IPS-15b (cell line): ENCODE measurements around the gene TMEM181.

Experiments used
- H3K27me3 ChIP-seq: one replicate; pipeline ENCODE4 v1.6.1; 2013; ENCODE audit warnings: low read length; ENCODE audit not compliant: control insufficient read depth, insufficient read depth
- H3K36me3 ChIP-seq: one replicate; pipeline ENCODE4 v1.6.1; 2013; ENCODE audit warnings: low read length; ENCODE audit not compliant: control insufficient read depth, insufficient read depth
- H3K4me1 ChIP-seq: one replicate; pipeline ENCODE4 v1.6.1; 2013; ENCODE audit warnings: mild to moderate bottlenecking, low read length; ENCODE audit not compliant: control insufficient read depth, insufficient read depth
- H3K4me3 ChIP-seq: one replicate; pipeline ENCODE4 v1.5.1; 2013; ENCODE audit warnings: low read depth, low read length
- H3K9ac ChIP-seq: one replicate; pipeline ENCODE4 v1.6.1; 2013; ENCODE audit warnings: low read depth, mild to moderate bottlenecking, low read length
- H3K9me3 ChIP-seq: one replicate; pipeline ENCODE4 v1.6.1; 2013; ENCODE audit warnings: mild to moderate bottlenecking, low read length; ENCODE audit not compliant: control insufficient read depth, insufficient read depth

The TMEM181 gene

DNA sequence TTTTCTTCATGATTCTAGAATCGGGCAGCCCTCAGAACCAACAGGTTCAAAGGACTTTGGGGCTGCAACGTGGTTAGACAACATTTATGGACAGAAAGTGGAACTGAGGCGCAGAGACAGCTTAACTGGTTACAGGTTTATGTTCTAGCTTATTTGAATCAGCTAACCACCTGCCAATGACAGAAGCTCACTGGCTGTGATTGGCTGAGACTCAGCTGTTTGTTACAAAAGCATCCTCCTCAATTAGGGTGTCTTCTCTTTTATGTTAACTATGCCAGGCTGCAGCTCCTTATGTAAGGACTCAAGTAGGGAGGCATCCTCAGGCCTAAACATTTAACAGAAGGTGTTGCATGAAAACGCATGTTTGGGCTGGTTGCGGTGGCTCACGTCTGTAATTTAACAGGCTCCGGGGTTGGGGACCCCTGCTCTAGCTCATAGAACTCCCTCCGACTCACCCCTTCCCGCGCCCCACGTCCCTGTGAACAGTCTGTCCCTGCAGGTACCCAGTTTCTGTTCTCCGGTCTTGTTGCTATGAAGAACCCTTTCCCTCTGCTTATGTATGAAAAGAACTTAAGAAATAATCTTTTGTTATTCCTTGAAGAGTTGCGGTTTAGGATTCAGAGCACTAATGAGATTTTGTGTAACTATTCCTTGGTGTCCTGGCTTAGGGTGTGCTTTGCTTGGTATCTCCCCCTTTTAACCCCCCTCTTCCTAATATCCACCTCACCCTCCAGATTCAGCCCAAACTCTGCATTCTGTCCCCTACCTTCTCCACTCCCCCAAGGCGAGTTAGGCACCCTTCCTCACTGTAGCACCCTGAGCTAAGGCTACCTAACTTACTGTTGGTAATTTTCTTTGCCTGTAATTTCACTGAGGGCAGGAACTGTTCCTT, 1.2 kb upstream of the TMEM181 start:
- H3K36me3 ChIP-seq: no peaks in the 10 kb centered on the region
- peak overlapping the region; percentile 72 for H3K4me3 ChIP-seq
- H3K9ac ChIP-seq: no peak overlapping the region
- H3K9me3 ChIP-seq: no peaks in the 10 kb centered on the region
- H3K27me3 ChIP-seq: no peaks in the 10 kb centered on the region
- H3K4me1 ChIP-seq: peaks cover 7% of the 10 kb centered on the region

DNA sequence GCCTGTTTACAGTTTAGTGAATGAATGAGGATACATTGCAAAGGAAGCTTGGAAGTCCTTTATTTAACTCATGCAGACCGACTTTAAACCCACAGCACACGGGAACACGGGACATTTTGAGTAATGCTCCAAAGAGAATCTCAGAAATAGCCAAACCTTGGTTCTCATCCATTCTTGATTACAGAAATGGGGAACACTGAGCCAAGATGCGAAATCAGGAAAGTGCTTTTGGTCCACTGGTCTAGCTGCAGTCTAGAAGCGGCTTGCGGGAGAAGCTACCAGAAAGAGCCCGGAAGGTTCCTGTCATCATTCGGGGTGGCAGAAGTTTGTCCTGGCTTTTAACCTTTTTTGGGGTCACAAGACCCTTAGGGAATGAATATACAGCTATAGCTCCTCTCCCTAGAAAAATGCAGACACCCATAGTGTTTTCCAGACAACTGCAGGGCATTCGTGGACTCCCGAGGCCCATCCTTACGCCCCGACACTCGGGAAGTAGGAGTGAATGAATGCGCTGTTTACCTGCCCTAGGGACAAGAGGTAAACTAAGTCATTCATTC, 475 bp upstream of the TMEM181 start:
- H3K4me1 ChIP-seq: peaks cover 7% of the 10 kb centered on the region
- H3K27me3 ChIP-seq: no peaks in the 10 kb centered on the region
- peak overlapping the region; percentile 40 for H3K9ac ChIP-seq
- H3K36me3 ChIP-seq: no peaks in the 10 kb centered on the region
- H3K4me3 ChIP-seq: peak overlapping the region; percentile 72
- no peaks in the 10 kb centered on the region for H3K9me3 ChIP-seq

DNA sequence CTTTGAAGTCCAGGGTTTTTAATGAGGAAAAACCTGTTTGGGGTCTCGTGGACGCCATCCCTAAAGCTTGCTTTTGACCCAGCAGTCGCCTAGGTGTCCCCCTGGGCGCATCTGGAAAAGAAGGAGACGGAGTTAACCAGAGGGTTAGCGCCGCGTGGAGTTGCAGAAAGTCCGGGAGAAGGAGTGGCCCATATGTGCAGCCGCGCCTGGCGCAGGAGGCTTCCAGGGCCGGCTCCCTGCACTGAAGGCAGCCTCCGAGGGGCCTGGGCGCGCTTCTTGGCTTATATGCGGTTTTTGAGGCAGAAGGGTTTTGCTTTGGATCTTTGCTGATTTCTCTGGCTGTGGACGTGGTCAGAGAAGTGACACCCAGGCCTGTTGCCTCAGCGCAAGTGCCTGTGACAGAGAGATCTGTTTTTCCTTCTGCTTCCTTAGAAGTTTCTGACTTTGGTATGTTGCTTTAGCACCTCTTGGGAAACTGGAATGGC, 987 bp downstream of the TMEM181 start:
- no peaks in the 10 kb centered on the region for H3K27me3 ChIP-seq
- H3K36me3 ChIP-seq: no peaks in the 10 kb centered on the region
- peak overlapping the region; percentile 72 for H3K4me3 ChIP-seq
- no peaks in the 10 kb centered on the region for H3K9me3 ChIP-seq
- H3K9ac ChIP-seq: peak overlapping the region; percentile 70
- H3K4me1 ChIP-seq: peaks cover 7% of the 10 kb centered on the region

DNA sequence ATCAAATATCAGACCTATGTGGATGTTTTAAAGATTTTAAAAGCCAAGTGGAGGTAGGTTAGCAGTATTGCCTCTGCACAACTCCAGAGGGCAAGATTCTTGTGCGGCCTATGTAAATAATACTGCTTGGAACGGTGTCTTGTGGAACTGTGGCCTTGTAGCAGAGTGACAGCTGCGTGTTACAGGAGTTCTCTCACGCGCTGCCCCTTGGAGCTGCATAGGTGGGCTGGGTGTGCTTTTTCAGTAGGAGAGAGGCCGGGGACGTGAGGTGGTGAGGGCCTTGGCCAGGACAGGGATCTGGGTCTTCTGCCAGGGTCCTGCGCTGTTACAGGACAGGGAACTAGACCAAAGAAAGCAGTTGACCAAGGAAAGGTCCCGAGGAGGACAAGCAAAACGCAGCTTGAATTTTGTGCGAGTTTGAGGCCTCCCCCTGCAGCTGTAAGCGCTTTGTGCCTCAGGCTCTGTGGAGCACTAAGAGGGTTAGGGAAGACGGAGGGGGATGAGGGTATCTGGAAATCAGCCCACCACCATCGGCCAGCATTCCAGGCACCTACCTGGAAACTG, 1.5 kb downstream of the TMEM181 start:
- H3K27me3 ChIP-seq: no peaks in the 10 kb centered on the region
- peaks cover 7% of the 10 kb centered on the region for H3K4me1 ChIP-seq
- peak overlapping the region; percentile 72 for H3K4me3 ChIP-seq
- no peak overlapping the region for H3K9ac ChIP-seq
- H3K9me3 ChIP-seq: no peaks in the 10 kb centered on the region
- H3K36me3 ChIP-seq: no peaks in the 10 kb centered on the region

DNA sequence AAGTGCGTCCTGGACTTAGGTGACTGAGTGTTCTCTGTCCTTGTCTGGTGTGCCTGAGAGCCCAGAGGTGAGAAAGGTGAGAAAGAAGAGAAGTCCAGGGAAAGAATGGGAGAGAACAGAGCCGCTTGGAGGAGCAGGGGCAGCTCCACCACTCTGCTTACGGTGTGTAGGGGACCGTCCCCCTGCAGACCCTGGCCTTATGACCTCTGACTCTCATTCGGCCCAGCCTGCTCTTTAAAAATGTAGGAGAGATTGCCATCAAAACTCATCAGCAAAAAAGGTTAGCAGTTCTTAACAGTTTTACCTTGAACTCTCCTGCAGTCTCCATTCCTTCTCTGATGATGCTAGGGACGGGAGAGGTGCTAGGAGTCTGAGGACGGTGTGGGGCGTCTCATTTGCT, 2.0 kb downstream of the TMEM181 start:
- Histone ChIP-seq H3K9me3 (no peaks in the 10 kb centered on the region), H3K36me3 (no peaks in the 10 kb centered on the region), H3K9ac (peak overlapping the region; percentile 2), H3K4me1 (peaks cover 7% of the 10 kb centered on the region), H3K4me3 (no peak overlapping the region), H3K27me3 (no peaks in the 10 kb centered on the region)

DNA sequence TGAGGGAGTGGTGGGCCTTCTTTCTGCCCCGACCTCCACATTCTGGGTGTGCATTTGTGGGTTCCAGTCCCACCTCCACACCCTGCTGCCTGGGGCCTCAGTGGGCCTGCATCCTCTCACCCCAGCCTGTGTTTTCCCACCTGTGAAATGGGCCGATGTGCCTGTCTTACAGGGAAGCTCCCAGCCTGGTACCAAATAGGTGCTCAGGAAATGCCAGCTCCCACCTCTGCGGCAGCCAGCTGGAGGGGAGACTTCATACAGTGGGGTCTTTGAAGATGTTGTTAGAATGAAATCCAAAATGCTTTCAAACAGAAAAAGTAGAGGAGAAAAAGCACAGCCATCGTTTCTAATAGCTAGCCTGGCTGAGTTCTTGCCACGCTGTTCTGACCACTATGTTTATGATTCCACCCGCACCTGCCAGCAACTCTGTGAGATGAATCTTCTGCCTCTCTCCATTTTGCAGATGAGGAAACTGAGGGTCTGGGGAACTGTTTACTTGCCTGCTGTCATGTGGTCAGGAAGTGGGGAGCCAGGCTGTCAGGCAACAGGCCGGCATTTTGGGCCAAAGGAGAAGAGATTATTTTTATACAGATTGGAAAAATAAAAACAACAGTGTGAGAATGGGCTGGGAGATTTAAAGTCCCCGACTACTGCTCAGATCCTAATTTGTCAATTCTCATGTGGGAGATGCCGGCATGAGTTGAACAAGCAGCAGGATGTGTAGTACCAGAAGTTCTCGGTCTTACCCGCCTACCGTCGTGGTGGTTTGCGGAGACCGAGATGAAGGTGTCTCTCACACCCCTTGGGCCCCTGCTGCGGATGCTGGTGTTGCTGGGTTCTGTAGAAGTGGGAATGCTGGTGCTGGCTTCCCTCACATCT, 4.6 kb downstream of the TMEM181 start:
- no peak overlapping the region for H3K4me3 ChIP-seq
- H3K36me3 ChIP-seq: no peaks in the 10 kb centered on the region
- H3K4me1 ChIP-seq: peaks cover 11% of the 10 kb centered on the region
- no peaks in the 10 kb centered on the region for H3K9me3 ChIP-seq
- no peak overlapping the region for H3K9ac ChIP-seq
- H3K27me3 ChIP-seq: no peaks in the 10 kb centered on the region

DNA sequence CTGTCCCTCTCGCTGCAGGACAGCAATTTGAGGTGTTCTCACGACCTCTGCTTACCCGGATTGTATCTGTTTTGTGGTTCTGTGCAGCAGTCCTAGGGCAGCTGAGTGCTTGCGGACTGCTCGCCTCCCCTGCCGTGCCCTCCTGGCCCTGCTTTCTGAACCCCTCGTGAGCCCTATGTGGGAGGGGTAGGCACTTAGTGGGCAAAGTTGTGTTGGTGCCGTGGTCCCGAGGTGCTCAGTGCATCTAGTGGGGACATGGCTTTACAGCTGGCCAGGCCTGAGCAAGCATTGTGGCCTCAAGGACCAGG, 5.2 kb downstream of the TMEM181 start:
- H3K9ac ChIP-seq: no peak overlapping the region
- H3K4me3 ChIP-seq: no peak overlapping the region
- no peaks in the 10 kb centered on the region for H3K9me3 ChIP-seq

DNA sequence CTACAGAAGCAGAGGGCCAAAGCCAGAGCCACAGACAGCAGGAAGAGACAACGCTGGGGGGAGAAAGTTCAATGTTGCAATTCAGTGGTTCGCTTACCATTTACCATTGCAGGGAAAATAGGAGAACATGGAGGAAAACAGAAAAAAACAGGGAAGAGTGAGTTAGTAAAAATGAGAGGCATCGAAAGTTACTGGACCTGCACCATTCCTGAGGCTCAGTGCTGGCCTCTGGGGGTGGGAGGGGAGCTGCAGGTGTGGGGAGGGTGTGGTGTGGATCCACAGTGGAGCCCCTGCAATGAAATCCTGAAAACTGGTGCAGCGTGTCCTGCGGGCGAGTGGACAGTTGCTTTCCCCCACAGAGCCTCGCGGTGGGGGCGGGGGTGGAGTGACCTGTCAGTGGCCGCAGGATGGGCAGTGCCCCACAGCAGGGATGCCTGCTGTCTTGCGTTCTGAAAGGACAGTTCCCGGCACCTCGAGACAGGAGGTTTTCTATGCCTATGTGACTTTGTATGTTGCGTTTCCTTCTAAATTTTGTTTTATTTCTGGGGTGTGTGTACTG, 5.7 kb downstream of the TMEM181 start:
- Histone ChIP-seq H3K4me1 (peaks cover 11% of the 10 kb centered on the region), H3K4me3 (no peak overlapping the region), H3K36me3 (no peaks in the 10 kb centered on the region), H3K27me3 (no peaks in the 10 kb centered on the region), H3K9ac (no peak overlapping the region), H3K9me3 (no peaks in the 10 kb centered on the region)

More for the DNA sequence above, 5.2 kb downstream of the TMEM181 start:
- no peaks in the 10 kb centered on the region for H3K36me3 ChIP-seq
- H3K27me3 ChIP-seq: no peaks in the 10 kb centered on the region
- H3K4me1 ChIP-seq: peaks cover 11% of the 10 kb centered on the region

DNA sequence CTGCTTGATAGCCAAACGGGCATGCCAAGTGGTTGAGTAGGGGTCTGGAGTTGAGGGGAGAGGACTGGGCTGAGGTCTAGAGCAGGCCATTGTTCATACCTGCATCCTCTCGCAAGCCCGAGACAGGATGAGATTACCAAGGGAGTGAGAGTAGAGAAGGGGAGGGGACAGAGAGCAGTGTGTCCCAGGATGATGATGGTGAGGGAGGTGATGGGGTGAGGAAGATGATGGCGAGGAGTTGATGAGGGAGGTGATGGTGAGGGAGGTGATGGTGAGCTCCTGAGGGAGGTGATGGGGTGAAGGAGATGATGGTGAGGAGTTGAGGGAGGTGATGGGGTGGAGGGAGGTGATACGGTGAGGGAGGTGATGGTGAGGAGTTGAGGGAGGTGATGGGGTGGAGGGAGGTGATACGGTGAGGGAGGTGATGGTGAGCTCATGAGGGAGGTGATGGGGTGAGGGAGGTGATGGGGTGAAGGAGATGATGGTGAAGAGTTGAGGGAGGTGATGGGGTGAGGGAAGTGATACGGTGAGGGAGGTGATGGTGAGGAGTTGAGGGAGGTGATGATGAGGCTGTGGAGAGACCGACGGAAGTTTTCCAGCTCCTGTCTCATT, 6.4 kb downstream of the TMEM181 start:
- Histone ChIP-seq H3K4me3 (no peak overlapping the region), H3K4me1 (peaks cover 7% of the 10 kb centered on the region), H3K9ac (no peak overlapping the region), H3K36me3 (no peaks in the 10 kb centered on the region), H3K27me3 (no peaks in the 10 kb centered on the region), H3K9me3 (no peaks in the 10 kb centered on the region)

DNA sequence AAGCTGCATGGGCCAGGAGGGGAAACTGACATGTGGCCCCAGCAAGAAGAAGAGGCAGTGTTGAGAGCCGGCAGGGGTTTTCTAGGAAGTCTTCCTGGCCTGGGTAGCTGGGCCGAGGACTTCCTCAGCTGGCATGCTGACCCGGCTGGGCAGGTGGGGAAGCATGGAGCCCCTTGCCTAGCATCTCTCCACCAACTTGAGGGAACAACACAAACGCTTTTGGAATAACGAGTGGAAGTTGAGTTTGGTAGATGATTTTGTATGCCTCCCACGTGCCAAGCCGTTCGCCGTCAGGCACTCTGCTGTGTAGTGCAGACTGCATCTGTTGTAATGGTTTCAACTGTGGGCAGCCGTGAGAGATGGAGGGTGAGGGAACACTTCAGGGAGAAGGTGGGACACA, 7.3 kb downstream of the TMEM181 start:
- Histone ChIP-seq H3K9ac (no peak overlapping the region), H3K9me3 (no peaks in the 10 kb centered on the region), H3K4me3 (no peak overlapping the region), H3K36me3 (peaks cover 3% of the 10 kb centered on the region), H3K4me1 (peaks cover 3% of the 10 kb centered on the region), H3K27me3 (no peaks in the 10 kb centered on the region)

DNA sequence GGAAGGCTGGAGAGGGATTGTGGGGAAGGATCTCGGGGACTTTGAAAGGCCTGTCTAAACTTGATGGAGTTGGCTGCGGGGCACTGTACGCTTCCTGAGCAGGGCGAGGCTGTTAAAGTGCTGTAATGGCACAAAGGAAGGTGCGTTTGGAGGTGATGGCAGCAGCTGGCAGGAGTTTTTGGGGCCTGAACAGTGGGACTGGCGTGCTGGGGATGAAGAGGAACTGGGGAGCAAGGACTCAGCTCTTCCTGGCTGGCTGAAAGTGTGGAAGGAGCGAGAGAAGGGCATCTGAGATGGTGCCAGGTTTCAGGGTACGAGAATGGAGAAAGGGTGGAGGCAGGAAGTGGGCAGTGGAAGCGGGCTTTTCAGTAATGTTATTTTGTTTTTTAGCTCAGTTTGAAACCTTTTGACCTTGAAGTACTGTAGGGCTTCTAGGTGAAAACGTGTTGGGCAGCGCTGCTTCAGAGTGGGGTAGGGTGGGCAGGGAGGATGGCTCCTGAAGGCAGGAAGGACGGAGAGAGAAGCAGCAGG, 8.0 kb downstream of the TMEM181 start:
- Histone ChIP-seq H3K36me3 (peaks cover 3% of the 10 kb centered on the region), H3K4me1 (peaks cover 3% of the 10 kb centered on the region), H3K9ac (no peak overlapping the region)

More for the DNA sequence above, 8.0 kb downstream of the TMEM181 start:
- Histone ChIP-seq H3K4me3 (no peak overlapping the region), H3K27me3 (no peaks in the 10 kb centered on the region), H3K9me3 (no peaks in the 10 kb centered on the region)
